K562 (cell line): ENCODE results near the gene ZBTB7A. TPM values are rescaled to one million over a fixed set of nuclear protein-coding genes. Genes with fewer than 3 reads are reported as not detected.

Experiments used
- FOXJ2 ChIP-seq: fragments of 200-800 bp; sonication (Bioruptor generic); IDR thresholded peaks from 2 replicates; pipeline ENCODE4 v1.6.1; 2016; ENCODE audit warnings: missing genetic modification characterization, missing compliant biosample characterization
- GTF2F1 ChIP-seq: IDR thresholded peaks from 2 replicates; pipeline ENCODE4 v1.6.1; 2011; ENCODE audit warnings: low read depth, low read length, improper control_type of control experiment
- HIVEP1 ChIP-seq: fragments of 250-450 bp; sonication (Bioruptor Pico); IDR thresholded peaks from 2 replicates; pipeline ENCODE4 v1.4.0; 2020; ENCODE audit warnings: mild to moderate bottlenecking
- HNRNPLL ChIP-seq: fragments of 200-400 bp; formaldehyde crosslinking; IDR thresholded peaks from 2 replicates; pipeline ENCODE4 v1.6.1; 2017; ENCODE audit warnings: low read length, low read depth, mild to moderate bottlenecking; ENCODE audit not compliant: poor library complexity, severe bottlenecking
- MXI1 ChIP-seq: IDR thresholded peaks from 2 replicates; pipeline ENCODE4 v1.6.1; 2011; ENCODE audit warnings: low read depth, mild to moderate bottlenecking, improper control_type of control experiment, low read length
- NONO ChIP-seq, 2 experiments: fragments of 200-400 bp in 1 of 2; fragments of 450-650 bp in 1 of 2; formaldehyde crosslinking in 1 of 2; IDR thresholded peaks; 2 replicates each; pipeline ENCODE4 v1.6.1; 2017; ENCODE audit warnings: low read depth in 2 of 2, mild to moderate bottlenecking in 2 of 2, moderate library complexity in 2 of 2, low read length in 1 of 2
- PHF8 ChIP-seq: fragments of 200-600 bp; sonication (generic); IDR thresholded peaks from 2 replicates; pipeline ENCODE4 v1.6.1; 2012; ENCODE audit warnings: mixed run types, mild to moderate bottlenecking, inconsistent platforms, low read length, moderate library complexity, borderline replicate concordance
- POLR2G ChIP-seq: fragments of 200-400 bp; formaldehyde crosslinking; IDR thresholded peaks from 2 replicates; pipeline ENCODE4 v1.6.1; 2017; ENCODE audit warnings: low read depth, mild to moderate bottlenecking, antibody characterized with exemption, low read length, moderate library complexity
- PRPF4 ChIP-seq: fragments of 200-400 bp; formaldehyde crosslinking; IDR thresholded peaks from one replicate; pipeline ENCODE4 v1.6.1; 2017; ENCODE audit warnings: low read length, low read depth, mild to moderate bottlenecking; ENCODE audit not compliant: insufficient read depth, poor library complexity, severe bottlenecking
- RBM17 ChIP-seq: fragments of 200-400 bp; formaldehyde crosslinking; IDR thresholded peaks from 2 replicates; pipeline ENCODE4 v1.6.1; 2017; ENCODE audit warnings: low read depth, mild to moderate bottlenecking, low read length, borderline replicate concordance
- SFPQ ChIP-seq: fragments of 200-400 bp; formaldehyde crosslinking; IDR thresholded peaks from 2 replicates; pipeline ENCODE4 v1.6.1; 2017; ENCODE audit warnings: mild to moderate bottlenecking, low read depth, low read length, moderate library complexity
- SP1 ChIP-seq: sonication (generic); formaldehyde crosslinking; IDR thresholded peaks from 2 replicates; pipeline ENCODE4 v1.8.1; 2022; ENCODE audit warnings: mild to moderate bottlenecking, missing genetic modification reagents
- TGIF2 ChIP-seq: sonication (generic); formaldehyde crosslinking; IDR thresholded peaks from 2 replicates; pipeline ENCODE4 v1.8.1; 2022; ENCODE audit warnings: mild to moderate bottlenecking, missing genetic modification reagents, moderate library complexity
- ZBTB7A ChIP-seq: IDR thresholded peaks from 2 replicates; pipeline ENCODE4 v1.6.1; 2011; ENCODE audit warnings: low read depth, mild to moderate bottlenecking, low read length, moderate library complexity, borderline replicate concordance; ENCODE audit not compliant: control insufficient read depth
- ZNF699 ChIP-seq: fragments of 250-450 bp; sonication (Bioruptor Pico); IDR thresholded peaks from 2 replicates; pipeline ENCODE4 v1.8.0; 2021; ENCODE audit warnings: mild to moderate bottlenecking, moderate library complexity; ENCODE audit not compliant: insufficient replicate concordance
- ZNF830 ChIP-seq: fragments of 250-450 bp; sonication (Bioruptor Pico); IDR thresholded peaks from 2 replicates; pipeline ENCODE4 v1.5.0; 2021; ENCODE audit warnings: mild to moderate bottlenecking
- polyA plus RNA-seq, 8 experiments: library from polyadenylated mRNA; depleted of rRNA in 4 of 8; stranded (reverse) in 5 of 8; unstranded in 3 of 8; fragments of >200 nt; fragmentation: Nextera tagmentation in 2 of 8; fragmentation: Illumina TruSeq in 1 of 8; extraction: Ambion mirVana in 2 of 8; extraction: Trizol in 1 of 8; gene quantifications; 2 replicates each; pipeline versions ENCODE4 v1.2.1 to v1.2.3, GENCODE V29; 2011 to 2014; ENCODE audit warnings: inconsistent platforms in 1 of 8, missing spikeins in 1 of 8
- total RNA-seq, 7 experiments: library from RNA; depleted of rRNA in 6 of 7; stranded (reverse); fragments of >200 nt in 6 of 7; fragmentation: Illumina TruSeq in 2 of 7; extraction: Trizol in 2 of 7; gene quantifications; 2 replicates each; pipeline versions ENCODE4 v1.2.1 to v1.2.3, GENCODE V29; 2011 to 2021; ENCODE audit warnings: low replicate concordance in 1 of 7
- TF ChIP-seq, protein P1 (sequence below): sonication (generic); formaldehyde crosslinking; IDR thresholded peaks from 2 replicates; pipeline ENCODE4 v1.8.1; 2022; ENCODE audit warnings: missing genetic modification reagents
- TF ChIP-seq, protein P2 (sequence below): fragments of 200-800 bp; sonication (Bioruptor generic); IDR thresholded peaks from 2 replicates; pipeline ENCODE4 v1.6.1; 2017; ENCODE audit warnings: missing genetic modification characterization, missing compliant biosample characterization
- TF ChIP-seq, protein P3 (sequence below), 2 experiments: IDR thresholded peaks; 2 replicates each; pipeline ENCODE4 v1.6.1; 2011; ENCODE audit warnings: borderline replicate concordance in 1 of 2, control low read depth in 1 of 2, low read depth in 1 of 2, low read length in 1 of 2, mild to moderate bottlenecking in 1 of 2, mixed read lengths in 1 of 2, moderate library complexity in 1 of 2; ENCODE audit not compliant: insufficient read depth in 1 of 2, insufficient read length in 1 of 2, poor library complexity in 1 of 2, severe bottlenecking in 1 of 2; ENCODE audit errors: extremely low read depth in 1 of 2

The ZBTB7A gene
- total and polyA plus RNA-seq, 9 of the 15 experiments (the other 6 are each of a cell fraction or from before 2014, with no cell fraction given) = 0.11 to 34.0 (median 4.6) TPM

DNA sequence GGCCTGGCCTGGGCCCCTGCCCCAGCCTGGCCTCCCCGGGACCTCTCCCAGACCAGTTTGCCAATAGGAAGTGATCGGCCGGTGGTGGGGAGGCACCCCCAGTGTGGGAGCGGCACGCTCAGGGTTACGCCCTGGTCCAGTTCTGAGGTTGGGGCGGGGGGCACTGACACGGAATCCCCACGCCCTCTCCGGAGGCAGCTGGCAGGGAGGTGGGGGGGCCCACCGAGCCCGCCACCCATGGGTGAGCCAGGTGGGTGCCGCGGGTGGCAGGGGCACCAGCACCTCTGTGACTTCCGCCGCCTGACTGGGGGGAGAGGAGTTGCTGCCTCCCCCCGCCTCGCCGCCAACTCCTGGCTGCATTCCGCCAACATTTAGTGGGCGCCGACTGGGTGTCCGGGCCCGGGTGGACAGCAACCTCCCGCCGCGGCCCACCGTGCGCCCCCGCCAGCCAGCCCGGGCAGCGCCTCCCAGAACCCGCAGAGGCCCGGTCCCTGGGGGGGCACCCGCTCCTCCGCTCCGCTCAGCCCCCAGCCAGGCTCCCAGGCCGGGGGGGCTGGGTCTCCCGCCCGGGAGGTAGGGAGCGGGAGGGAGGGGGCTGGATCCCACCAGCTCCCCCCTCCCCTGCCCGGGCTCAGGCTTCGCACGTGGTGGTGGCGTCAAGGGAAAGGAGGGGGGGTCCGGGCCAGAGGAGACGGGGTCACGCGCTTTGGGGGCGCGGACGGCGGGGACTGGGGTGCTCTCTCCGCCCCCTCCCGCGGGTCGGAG is 2.0 kb downstream of the ZBTB7A start (continued):
- TF ChIP-seq, protein P1, sequence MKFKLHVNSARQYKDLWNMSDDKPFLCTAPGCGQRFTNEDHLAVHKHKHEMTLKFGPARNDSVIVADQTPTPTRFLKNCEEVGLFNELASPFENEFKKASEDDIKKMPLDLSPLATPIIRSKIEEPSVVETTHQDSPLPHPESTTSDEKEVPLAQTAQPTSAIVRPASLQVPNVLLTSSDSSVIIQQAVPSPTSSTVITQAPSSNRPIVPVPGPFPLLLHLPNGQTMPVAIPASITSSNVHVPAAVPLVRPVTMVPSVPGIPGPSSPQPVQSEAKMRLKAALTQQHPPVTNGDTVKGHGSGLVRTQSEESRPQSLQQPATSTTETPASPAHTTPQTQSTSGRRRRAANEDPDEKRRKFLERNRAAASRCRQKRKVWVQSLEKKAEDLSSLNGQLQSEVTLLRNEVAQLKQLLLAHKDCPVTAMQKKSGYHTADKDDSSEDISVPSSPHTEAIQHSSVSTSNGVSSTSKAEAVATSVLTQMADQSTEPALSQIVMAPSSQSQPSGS (CRISPR knock-in tag) = 0 out of 2 replicates have a peak, but pooled peaks have one; percentile 40
- TF ChIP-seq TGIF2 (CRISPR knock-in tag) (peak; percentile 73; the same call in 1 of the 2 replicates), GTF2F1 (no peak), MXI1 (0 out of 2 replicates have a peak, but pooled peaks have one; percentile 18), ZBTB7A (0 out of 2 replicates have a peak, but pooled peaks have one; percentile 9), HIVEP1 (CRISPR knock-in tag) (no peak), PHF8 (peak; percentile 11; the same call in 1 of the 2 replicates), NONO (IDR thresholded peaks at IDR 0.05; ENCODE audit: low read depth in 2 of 2, low read length in 1 of 2) (0 out of 4 replicates have a peak, but pooled peaks of 1 of the 2 experiments have one; percentile 44), ZNF830 (CRISPR knock-in tag) (no peak), HNRNPLL (peak; percentile 23), RBM17 (no peak), PRPF4 (peak; percentile 3), SFPQ (no peak), FOXJ2 (tag) (no peak; the same call in 1 of the 2 replicates), POLR2G (peak; percentile 71), SP1 (CRISPR knock-in tag) (no peak), ZNF699 (no peak)
- TF ChIP-seq, protein P2, sequence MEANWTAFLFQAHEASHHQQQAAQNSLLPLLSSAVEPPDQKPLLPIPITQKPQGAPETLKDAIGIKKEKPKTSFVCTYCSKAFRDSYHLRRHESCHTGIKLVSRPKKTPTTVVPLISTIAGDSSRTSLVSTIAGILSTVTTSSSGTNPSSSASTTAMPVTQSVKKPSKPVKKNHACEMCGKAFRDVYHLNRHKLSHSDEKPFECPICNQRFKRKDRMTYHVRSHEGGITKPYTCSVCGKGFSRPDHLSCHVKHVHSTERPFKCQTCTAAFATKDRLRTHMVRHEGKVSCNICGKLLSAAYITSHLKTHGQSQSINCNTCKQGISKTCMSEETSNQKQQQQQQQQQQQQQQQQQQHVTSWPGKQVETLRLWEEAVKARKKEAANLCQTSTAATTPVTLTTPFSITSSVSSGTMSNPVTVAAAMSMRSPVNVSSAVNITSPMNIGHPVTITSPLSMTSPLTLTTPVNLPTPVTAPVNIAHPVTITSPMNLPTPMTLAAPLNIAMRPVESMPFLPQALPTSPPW (CRISPR knock-in tag) = no peak
- TF ChIP-seq, protein P3, sequence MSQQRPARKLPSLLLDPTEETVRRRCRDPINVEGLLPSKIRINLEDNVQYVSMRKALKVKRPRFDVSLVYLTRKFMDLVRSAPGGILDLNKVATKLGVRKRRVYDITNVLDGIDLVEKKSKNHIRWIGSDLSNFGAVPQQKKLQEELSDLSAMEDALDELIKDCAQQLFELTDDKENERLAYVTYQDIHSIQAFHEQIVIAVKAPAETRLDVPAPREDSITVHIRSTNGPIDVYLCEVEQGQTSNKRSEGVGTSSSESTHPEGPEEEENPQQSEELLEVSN (IDR thresholded peaks at IDR 0.05; ENCODE audit: borderline replicate concordance in 1 of 2, extremely low read depth in 1 of 2, insufficient read depth in 1 of 2, insufficient read length in 1 of 2, low read depth in 1 of 2, low read length in 1 of 2, poor library complexity in 1 of 2, severe bottlenecking in 1 of 2) = peak in 1 of 2 experiments; percentile 74
